Right lobe of liver (tissue), 4 donors: ENCODE measurements around the gene MYPN.

ENCODE experiments used
- CTCF ChIP-seq, 4 donors: fragments of 200-600 bp in 3 of 4; fragments of 450-650 bp in 1 of 4; IDR thresholded peaks; one replicate each; pipeline versions ENCODE4 v1.5.1 to v1.8.0; 2016 to 2022; ENCODE audit warnings: antibody characterized with exemption in 4 of 4, mild to moderate bottlenecking in 2 of 4
- POLR2A ChIP-seq: fragments of 450-650 bp; IDR thresholded peaks from one replicate; pipeline ENCODE4 v1.6.1; 2017; ENCODE audit warnings: antibody characterized with exemption, mild to moderate bottlenecking
- donor health status: DM: no; HTN: no; CAD: no.
- donor health status: DM: no; HTN: no; CAD: no.
- donor health status: DM: no; HTN: yes; CAD: no.

GRCh38 chr10:68202960-68203353 is 93.7 kb downstream of the MYPN start:
- TF ChIP-seq CTCF (IDR thresholded peaks at IDR 0.05) (no peak), POLR2A (no peak)
